H1 (cell line): ENCODE measurements around the gene REG1B. TPM values are rescaled to one million over a fixed set of nuclear protein-coding genes. Genes with fewer than 3 reads are reported as not detected.

Source experiments
- CBX8 ChIP-seq: fragments of 300-800, 300-1000 bp; sonication (generic); IDR thresholded peaks from 2 replicates; pipeline ENCODE4 v1.7.1; 2016; ENCODE audit warnings: low read depth, low read length, borderline replicate concordance
- HDAC2 ChIP-seq, 2 experiments: fragments of 300-600 bp in 1 of 2; sonication (generic) in 1 of 2; IDR thresholded peaks; 2 replicates each; pipeline ENCODE4 v1.6.1; 2011 to 2012; ENCODE audit warnings: low read depth in 2 of 2, low read length in 2 of 2, mild to moderate bottlenecking in 2 of 2, moderate library complexity in 2 of 2, borderline replicate concordance in 1 of 2, inconsistent platforms in 1 of 2
- JUND ChIP-seq: IDR thresholded peaks from 2 replicates; pipeline ENCODE4 v1.6.1; 2011; ENCODE audit warnings: mild to moderate bottlenecking, improper control_type of control experiment, low read length
- POU5F1 ChIP-seq: IDR thresholded peaks from 2 replicates; pipeline ENCODE4 v1.6.1; 2011; ENCODE audit warnings: low read depth, mild to moderate bottlenecking, low read length, moderate library complexity
- SAP30 ChIP-seq: fragments of 300-600 bp; sonication (generic); IDR thresholded peaks from 2 replicates; pipeline ENCODE4 v1.7.1; 2012; ENCODE audit warnings: low read length, moderate library complexity, mild to moderate bottlenecking, inconsistent platforms; ENCODE audit not compliant: insufficient read depth, insufficient replicate concordance
- TAF7 ChIP-seq: optimal IDR thresholded peaks from 2 replicates; pipeline ENCODE3; 2011; ENCODE audit warnings: low read depth, mild to moderate bottlenecking, inconsistent platforms, low read length, moderate library complexity, borderline replicate concordance
- ZNF274 ChIP-seq: IDR thresholded peaks from 2 replicates; pipeline ENCODE4 v1.7.0; 2012; ENCODE audit warnings: low read length, borderline replicate concordance; ENCODE audit errors: extremely low read depth
- polyA plus RNA-seq, 7 experiments: library from polyadenylated mRNA; depleted of rRNA in 3 of 7; stranded (reverse) in 5 of 7; unstranded in 2 of 7; fragments of >200 nt in 5 of 7; fragments of 200-250 nt in 2 of 7; gene quantifications; 1 replicate in 5 of 7; 2 replicates in 1 of 7; 4 replicates in 1 of 7; pipeline versions ENCODE4 v1.2.1 to v1.2.3, GENCODE V29; 2011 to 2013; ENCODE audit warnings: missing spikeins in 2 of 7, mixed read lengths in 2 of 7
- total RNA-seq: library from RNA; stranded (reverse); fragmentation: NEBNext Ultra II Directional; extraction: Animal tissue kit (Norgen Biotek cat#: 25700); gene quantifications from 2 replicates; pipeline ENCODE4 v1.2.1, GENCODE V29; 2021

REG1B gene
- total and polyA plus RNA-seq, 2 of the 8 experiments (the other 6 are each of a cell fraction or from before 2014, with no cell fraction given): not detected

- TF ChIP-seq TAF7 (no peak), ZNF274 (no peak), HDAC2 (IDR thresholded peaks at IDR 0.05; ENCODE audit: borderline replicate concordance in 1 of 2, low read depth in 2 of 2, low read length in 2 of 2) (no peak), CBX8 (no peak), JUND (no peak), SAP30 (no peak), POU5F1 (no peak)
Measured at GRCh38 chr2:79116997-79117928, 29.5 kb upstream of the REG1B start (continued).
